Measurements from ENCODE around the gene DAGLA. TPM values are rescaled to one million over a fixed set of nuclear protein-coding genes. Genes with fewer than 3 reads are reported as not detected.

DAGLA gene
- total RNA-seq, 1 experiment from 2014 or later = 3.3 TPM

DNA sequence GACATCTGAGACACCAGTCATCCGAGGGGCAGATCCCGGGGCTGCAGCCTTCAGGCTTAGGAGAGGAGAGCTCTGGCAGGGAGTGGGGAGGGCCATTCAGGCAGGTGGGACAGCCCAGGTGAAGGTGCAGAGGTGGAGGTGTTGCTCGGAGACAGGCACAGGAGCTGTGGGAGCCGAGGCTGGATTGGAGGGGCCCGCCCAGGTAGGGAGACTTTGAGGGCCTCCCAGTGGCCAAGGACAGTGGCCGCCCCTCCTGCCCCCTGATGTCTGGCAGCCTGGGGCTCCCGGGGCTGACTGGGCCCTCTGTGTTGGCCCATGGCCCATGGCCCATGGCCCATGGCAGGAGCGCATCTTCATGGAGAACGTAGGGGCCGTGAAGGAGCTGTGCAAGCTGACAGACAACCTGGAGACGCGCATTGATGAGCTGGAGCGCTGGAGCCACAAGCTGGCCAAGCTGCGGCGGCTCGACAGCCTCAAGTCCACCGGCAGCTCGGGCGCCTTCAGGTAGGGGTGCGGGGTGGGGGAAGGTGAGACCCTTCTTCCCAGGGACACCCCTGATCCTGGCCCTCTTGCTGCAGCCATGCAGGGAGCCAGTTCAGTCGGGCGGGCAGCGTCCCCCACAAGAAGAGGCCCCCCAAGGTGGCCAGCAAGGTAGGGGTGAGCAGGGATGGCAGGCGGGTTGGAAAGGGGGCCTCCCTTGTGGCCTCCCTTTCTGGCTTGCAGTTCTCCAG lies 98.9 kb downstream of the DAGLA start:
- no peak for DNase-seq (ENCODE audit: low read depth)

DNA sequence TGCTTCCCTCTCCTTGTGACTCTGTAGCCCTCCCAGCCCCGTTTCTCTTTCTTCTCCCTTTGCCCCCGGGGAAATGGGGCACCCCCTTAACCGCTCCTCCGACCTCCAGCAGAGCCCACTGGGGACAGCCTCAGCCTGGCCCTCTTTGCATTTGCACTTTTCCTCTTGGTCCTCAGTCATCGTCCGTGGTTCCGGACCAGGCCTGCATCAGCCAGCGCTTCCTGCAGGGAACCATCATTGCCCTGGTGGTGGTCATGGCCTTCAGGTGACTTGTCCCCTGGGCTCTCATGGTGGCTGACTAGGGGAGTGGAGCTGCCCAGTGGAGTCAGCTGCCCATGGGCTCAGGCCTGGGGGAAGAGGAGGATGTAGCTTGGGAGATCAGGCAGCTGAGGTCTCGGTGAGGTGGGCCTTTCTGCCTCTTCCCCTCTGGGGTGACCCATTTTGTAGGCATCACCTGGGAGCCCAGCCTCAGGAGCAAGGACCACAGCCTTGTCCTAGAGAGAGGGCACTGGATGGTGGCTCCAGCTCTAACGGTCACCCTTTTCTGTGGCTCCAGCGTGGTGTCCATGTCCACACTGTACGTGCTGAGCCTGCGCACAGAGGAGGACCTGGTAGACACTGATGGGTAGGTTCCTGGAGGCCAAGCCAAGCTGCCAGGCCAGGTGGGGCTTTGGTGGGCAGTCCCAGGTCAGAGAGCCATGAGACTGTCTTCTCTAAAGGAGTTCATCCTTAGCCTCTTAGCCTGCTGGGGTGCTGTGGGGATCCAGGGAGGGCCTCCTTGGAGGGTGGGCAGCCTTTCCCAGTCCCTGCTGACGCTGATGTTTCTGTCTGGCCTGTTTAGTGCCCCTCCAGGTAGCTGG lies 99.7 kb downstream of the DAGLA start:
- no peak for DNase-seq (ENCODE audit: low read depth)

DNA sequence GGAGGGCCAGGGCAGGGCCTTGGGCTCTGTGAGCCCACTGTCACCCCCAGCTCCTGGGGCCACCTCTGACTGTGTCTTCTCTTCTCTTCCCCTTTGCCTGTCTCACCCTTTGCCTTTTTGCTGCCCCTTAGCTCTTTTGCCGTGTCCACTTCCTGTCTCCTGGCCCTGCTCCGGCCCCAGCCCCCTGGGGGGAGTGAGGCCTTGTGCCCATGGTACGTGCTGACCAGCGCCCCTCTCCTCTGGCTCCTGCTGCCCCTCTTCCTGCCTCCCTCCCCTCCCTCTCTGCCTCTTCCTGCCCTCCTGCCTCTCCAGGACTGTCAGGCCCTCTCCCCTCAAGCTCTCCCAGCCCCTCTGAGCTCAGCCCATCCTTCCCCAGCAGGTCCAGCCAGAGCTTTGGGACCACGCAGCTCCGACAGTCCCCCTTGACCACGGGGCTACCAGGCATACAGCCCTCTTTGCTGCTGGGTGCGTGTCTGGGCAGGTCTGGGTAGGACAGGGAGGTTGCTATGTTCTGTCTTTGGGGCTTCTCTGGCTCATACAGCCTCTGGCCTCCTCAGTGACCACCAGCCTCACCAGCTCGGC lies 100.5 kb downstream of the DAGLA start:
- no peak for DNase-seq (ENCODE audit: low read depth)

DNA sequence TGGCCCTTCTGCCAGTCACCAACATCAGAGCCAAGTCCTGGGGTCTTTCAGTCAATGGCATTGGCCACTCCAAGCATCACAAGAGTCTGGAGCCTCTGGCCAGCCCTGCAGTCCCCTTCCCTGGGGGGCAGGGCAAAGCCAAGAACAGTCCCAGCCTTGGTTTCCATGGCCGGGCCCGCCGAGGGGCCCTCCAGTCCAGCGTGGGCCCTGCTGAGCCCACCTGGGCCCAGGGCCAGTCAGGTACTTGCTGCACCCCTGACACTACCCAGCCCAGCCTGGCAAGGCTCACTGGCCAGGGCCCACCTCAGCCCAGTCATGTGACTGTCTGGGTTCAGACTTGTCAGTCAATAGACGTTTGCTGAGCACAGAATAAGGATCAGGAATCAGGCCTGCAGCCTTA lies 101.4 kb downstream of the DAGLA start:
- DNase-seq (ENCODE audit: low read depth) = no peak

DNA sequence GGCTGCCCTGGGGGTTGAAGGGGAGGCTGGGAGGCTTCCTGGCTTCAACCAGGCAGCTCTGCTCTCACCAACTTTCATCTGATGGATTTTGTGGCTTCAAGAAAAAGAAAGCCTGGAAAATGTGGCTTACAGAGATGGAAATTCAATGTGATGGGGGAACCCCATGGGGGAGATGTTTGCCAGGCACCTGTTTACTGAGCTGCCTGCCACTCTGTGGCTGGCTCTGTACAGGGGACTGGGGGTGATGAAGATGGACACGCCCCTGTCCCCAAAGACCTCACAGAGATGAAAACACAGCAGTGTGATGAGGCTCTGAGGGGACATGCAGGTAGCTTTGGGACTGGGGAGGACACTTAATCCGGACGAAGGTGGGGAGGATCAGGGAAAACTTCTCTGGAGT lies 102.1 kb downstream of the DAGLA start:
- no peak for DNase-seq (ENCODE audit: low read depth)

DNA sequence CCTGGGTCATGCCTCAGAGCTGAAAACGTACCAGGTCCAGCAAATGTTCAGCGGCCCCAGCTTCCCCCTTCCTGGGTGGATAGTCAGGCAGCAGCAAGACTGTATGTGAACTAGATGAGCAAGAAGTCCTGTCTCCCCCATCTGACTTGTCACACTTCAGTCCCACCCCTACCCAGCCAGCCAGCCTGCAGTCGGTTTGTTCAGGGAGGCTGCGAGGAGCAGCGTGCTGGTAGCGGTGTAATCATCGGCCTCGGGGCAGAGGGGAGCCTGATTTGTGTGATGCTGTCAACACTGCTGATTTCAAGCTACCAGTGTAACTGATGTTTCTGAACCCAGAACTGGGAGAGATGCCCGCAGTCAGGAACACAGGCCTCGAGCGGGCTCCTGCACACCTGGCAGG lies 102.7 kb downstream of the DAGLA start:
- DNase-seq (ENCODE audit: low read depth) = peak; percentile 28

DNA sequence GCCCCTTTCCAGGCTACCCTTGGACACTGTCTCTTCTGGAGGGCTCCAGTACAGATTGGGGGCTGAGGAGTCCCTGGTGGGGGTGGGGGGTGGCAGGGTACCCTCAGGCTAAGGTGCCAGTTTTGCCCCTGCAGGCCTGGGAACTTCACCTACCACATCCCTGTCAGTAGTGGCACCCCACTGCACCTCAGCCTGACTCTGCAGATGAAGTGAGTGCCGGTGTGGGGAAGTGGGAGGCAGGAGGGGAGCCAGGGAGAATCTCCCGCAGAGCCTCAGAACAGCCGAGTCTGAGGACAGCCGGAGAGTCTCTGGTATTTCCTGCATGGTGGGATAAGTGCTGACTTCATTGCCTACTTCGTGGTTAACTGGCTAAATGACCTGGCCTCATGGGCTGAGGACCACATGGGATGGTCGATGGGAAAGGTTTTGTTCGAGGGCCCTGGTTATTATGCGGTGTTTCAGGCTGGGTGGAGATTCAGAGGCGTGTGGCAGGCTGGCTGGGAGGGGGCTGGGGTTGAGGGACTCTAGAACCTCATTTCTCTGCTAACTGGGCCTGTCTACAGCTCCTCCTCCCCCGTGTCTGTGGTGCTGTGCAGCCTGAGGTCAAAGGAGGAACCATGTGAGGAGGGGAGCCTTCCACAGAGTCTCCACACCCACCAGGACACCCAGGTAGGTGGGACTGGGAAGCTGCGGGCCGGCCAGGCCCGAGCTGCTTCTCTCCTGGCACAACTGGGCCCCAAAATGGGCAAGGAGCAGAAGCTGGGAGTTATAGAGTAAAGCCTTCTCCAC lies 103.7 kb downstream of the DAGLA start:
- DNase-seq (ENCODE audit: low read depth) = no peak

DNA sequence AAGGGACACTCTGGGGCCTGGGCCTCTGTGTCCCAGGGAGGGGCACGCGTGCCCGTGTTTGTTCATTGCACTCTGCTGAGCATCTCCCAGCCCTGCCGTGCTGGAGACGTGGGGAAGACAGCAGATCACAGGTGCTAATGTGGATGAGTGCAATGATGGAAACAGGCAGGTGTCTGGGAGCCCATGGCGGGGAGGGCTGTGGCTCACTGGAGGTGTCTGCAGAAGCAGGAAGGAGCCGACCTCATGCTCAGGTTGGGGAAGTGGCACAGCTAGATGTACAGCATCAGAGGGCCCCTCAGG lies 104.3 kb downstream of the DAGLA start:
- no peak for DNase-seq (ENCODE audit: low read depth)

DNA sequence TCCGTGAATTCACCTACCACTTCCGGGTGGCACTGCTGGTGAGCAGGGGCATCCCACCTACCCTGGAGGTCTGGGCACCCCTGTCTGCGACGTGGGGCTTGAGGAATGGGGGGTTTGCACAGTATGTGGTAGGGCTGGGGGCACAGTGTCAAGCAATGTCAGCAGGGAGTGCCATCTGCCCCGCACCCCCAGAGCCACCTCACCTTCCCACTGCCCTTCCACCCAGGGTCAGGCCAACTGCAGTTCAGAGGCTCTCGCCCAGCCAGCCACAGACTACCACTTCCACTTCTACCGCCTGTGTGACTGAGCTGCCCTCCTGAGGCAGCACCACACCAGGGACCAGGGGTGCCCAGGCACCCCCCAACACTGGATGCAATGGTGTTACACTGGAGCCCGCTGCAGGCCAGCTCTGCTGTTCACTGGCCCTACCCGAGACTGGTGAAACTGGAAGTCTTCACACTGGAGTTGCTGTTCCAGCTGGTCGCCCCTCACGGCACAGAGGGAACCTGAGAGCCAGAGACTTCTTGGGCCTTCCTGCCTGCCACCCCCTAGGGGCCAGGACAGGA lies 105.7 kb downstream of the DAGLA start:
- DNase-seq (ENCODE audit: low read depth) = no peak

DNA sequence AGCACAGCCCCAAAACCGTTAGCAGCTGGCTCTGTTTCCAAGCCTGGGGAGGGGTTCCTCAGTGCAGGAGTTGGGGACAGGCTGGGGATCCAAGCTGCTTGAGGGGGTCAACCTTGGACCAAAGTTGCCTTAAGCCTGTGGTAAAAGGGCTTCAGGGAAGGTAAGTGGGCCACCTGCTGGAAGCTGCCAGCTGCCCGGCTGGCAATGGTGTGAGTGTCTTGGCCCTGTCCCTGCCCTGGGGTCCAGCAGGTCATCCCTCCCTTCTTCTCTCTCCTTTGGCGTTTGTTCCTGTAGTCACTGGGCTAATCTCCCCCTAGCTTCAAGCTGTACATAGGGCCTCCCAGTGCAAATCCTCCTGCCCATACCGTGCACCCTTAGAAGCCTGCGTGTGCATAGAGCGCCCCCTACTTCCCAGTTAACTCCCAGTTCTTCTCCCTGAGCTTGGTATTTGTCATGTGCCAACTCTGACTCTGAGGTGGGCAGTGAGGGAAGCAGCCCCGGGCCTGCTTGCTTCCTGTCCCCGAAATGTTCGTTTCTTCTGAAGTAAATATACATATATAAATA lies 107.8 kb downstream of the DAGLA start:
- peak; percentile 39 for DNase-seq (ENCODE audit: low read depth)

DNA sequence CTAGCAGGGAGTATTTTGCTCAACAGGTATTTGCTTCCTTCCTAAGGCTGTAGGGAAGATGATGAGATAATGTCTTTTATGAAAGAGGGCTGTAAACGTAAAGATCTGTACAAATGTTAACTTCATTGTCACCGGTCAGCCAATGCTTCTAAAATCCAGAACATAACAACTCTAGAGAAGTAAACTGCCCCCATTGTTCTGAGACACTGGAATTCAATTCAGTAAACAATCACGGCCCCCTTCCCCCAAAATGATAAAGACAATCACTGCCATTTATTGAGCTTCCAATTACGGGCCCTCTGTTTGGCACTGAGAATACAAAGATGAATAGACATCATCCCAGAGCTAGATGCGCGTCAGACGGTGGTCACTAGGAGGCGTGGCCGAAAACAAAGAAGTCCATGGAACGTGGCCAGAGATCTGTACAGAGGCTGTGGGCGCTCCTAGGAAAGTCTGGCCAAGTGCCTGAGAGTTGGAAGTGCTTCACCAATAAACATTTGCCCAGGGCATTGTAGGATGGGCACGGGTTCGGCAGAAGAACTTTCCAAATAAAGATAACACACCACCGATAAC lies 111.6 kb downstream of the DAGLA start:
- peak; percentile 92 for DNase-seq (ENCODE audit: low read depth)

DNA sequence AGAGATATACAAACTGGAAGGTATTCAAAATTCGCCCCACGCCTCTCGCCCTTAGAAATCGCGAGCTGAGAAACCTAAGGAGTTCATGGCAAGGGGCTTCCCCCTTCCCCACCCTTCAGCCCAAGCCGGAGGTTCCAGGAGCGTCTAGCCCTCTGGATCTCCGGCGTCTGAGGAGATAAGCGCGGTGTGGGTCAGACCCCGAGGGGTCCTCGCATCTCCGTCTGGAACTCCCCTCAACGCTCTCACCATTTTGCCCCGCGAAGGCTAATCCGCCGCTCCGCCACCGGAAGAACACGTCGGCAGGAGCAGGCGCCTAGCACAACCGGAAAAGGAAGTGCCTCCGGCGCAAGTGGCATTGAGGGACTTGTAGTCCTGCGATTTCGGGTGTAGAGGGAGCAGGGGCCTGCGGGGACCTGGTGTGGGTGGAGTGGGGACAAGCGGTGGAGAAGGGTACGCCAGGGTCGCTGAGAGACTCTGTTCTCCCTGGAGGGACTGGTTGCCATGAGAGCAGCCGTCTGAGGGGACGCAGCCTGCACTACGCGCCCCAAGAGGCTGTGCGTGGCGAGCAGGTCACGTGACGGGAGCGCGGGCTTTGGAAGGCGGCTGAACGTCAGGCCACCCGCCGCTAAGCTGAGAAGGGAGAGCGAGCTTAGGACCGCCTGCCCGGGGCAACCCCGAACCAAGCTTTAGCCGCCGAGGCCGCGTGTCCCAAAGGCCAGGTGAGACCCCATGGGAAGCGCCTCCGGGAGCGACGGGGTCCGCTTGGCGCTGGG lies 112.3 kb downstream of the DAGLA start, which contains the start of the genes FEN1 and TMEM258:
Gene FEN1 (plus strand): TSS at position 602 of the 773 bp plus-strand sequence. CDS start 2,451 bp downstream, outside the sequence.
Gene TMEM258 (minus strand): TSS at position 290 of the 773 bp plus-strand sequence. CDS start 41 bp downstream, at position 249.
- peak; percentile 95 for DNase-seq (ENCODE audit: low read depth)

DNA sequence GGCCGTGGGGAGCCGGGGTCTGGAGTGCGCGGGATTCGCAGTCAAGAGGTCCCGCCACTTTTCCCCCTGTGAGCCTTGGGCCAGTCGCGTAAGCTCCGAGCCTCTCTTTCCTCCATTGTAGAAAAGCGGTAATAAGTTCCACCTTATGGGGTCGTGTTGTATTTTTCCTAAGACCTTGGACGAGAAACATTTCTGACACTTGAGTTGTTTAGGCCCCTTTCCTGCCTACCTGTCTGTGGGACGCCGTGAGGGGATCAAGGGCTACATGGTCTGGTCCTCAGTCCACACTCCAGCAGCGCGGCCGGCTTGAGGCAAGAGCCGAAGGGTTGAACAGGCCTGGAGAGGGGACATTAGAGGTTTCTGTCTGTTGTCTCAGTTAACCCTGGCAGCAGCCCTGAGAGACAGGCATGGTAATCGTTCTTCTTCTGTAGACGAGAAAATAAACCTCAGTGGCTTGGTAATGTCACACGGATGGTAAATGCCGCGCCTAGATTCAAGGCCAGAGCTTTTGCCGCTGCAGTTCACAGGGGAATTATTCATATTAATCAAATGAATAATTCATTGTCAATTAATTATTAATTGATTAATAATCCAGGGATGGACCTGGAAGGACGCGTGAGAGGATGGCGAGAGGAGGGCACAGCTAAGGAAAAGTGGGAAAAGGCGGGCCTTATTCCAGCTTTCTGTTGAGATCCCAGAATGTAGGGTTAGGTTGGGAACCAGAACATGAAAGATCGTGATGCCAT lies 113.1 kb downstream of the DAGLA start:
- no peak for DNase-seq (ENCODE audit: low read depth)

DNA sequence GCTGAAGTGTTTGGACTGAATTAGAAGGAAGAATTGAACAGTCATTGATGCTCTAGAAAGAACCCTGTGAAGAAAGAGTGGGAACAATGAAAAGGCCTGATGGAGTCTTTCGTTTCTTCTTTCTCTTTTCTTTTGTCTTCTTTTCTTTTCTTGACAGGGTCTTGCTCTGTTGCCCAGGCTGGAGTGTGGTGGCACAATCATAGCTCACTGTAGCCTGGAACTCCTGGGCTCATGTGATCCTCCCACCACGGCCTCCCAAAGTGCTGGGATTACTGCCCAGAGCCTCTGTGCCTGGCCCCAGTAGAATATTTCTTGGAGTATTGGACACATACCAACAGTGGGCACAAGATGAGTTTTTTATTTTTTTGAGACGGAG lies 113.6 kb downstream of the DAGLA start:
- DNase-seq (ENCODE audit: low read depth) = no peak

DNA sequence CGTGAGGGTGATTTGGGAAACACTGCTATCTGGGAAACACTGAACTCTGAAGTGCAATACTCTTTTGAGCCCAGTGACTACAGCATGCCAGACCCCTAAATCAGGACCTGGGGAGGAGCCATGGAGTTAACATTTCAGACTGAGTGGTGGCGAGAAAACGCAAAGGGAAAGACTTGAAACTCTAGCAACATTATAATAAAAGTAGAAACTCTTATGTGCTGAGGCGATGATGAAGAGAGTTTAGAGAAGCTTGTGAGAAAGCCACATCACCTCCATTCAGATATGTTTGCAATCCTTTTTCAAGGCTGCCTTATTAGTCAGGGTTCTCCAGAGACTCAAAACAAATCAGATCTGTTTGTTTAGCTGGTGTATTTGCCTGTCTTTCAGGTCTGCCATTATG lies 114.4 kb downstream of the DAGLA start:
- DNase-seq (ENCODE audit: low read depth) = no peak

DNA sequence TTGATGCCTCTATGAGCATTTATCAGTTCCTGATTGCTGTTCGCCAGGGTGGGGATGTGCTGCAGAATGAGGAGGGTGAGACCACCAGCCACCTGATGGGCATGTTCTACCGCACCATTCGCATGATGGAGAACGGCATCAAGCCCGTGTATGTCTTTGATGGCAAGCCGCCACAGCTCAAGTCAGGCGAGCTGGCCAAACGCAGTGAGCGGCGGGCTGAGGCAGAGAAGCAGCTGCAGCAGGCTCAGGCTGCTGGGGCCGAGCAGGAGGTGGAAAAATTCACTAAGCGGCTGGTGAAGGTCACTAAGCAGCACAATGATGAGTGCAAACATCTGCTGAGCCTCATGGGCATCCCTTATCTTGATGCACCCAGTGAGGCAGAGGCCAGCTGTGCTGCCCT lies 115.3 kb downstream of the DAGLA start:
- DNase-seq (ENCODE audit: low read depth) = no peak

DNA sequence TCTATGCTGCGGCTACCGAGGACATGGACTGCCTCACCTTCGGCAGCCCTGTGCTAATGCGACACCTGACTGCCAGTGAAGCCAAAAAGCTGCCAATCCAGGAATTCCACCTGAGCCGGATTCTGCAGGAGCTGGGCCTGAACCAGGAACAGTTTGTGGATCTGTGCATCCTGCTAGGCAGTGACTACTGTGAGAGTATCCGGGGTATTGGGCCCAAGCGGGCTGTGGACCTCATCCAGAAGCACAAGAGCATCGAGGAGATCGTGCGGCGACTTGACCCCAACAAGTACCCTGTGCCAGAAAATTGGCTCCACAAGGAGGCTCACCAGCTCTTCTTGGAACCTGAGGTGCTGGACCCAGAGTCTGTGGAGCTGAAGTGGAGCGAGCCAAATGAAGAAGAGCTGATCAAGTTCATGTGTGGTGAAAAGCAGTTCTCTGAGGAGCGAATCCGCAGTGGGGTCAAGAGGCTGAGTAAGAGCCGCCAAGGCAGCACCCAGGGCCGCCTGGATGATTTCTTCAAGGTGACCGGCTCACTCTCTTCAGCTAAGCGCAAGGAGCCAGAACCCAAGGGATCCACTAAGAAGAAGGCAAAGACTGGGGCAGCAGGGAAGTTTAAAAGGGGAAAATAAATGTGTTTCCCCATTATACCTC lies 115.8 kb downstream of the DAGLA start:
- DNase-seq (ENCODE audit: low read depth) = no peak
